ENCODE results near the gene MSL3.

GRCh38 chrX:11741574-11741973 is 16.5 kb upstream of the MSL3 start:
- no peak for TF ChIP-seq POLR2AphosphoS5 (IDR thresholded peaks at IDR 0.05)
- no peak for TF ChIP-seq CTCF (IDR thresholded peaks at IDR 0.05)
- no peak for TF ChIP-seq POLR2A (IDR thresholded peaks at IDR 0.05)

Data from gastroesophageal sphincter (tissue), 3 donors.